Muscle of arm (tissue), 12 donors: ENCODE measurements around the gene PRR19. TPM values are rescaled to one million over a fixed set of nuclear protein-coding genes. Genes with fewer than 3 reads are reported as not detected.
A peak's percentile ranks its signal among the peaks of the same experiment; 100 is the strongest.

ENCODE experiments used
- DNase-seq: peaks from one replicate; pipeline ENCODE4 v3.0.0-alpha.2; 2013
- polyA plus RNA-seq, 12 donors: library from polyadenylated mRNA; unstranded; fragments of 120-200 nt; gene quantifications; one replicate each; pipeline ENCODE4 v1.2.1, GENCODE V29; 2013; ENCODE audit not compliant: insufficient read length in 12 of 12

The PRR19 gene
- polyA plus RNA-seq, 12 donors, result 0.34 to 1.8 (median 0.62) TPM; not detected in 2

DNA sequence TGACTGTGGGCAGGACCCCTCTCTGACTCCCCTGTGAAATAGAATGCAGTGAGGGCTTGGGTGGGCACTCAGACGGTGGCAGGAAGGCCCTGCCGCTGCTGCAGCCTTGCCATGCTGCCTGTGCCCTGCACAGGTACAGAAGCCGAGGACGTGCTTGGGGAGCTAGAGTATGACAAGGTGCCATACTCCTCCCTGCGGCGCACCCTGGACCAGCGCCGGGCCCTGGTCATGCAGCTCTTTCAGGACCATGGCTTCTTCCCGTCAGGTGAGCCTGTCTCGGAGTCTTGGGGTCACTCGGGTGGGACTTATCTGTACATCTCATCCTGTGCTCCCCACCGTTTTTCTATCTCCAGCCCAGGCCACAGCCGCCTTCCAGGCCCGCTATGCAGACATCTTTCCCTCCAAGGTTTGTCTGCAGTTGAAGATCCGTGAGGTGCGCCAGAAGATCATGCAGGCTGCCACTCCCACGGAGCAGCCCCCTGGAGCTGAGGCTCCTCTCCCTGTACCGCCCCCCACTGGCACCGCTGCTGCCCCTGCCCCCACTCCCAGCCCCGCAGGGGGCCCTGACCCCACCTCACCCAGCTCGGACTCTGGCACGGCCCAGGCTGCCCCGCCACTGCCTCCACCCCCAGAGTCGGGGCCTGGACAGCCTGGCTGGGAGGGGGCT, 7.3 kb upstream of the PRR19 start:
- no peak for DNase-seq

DNA sequence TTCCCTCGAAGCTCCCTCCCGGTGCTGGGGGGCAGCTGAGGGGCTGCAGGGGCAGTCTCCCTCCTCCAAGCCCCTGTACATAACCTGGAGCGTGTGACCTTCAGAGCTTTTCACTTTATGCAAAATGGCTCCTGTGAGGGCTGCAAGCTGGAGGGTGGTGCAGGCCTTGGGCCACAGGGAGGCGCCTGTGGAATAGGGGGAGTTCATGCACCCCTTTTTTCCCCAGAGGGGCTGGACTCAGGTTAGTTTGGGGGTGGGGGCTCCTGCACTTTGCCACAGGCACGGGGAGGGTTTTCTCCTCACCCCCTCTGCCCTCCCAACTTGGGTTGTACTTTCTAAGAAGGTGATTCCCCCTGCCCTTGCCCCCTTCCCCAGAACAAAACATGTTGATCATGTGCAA, 6.6 kb upstream of the PRR19 start:
- no peak for DNase-seq

DNA sequence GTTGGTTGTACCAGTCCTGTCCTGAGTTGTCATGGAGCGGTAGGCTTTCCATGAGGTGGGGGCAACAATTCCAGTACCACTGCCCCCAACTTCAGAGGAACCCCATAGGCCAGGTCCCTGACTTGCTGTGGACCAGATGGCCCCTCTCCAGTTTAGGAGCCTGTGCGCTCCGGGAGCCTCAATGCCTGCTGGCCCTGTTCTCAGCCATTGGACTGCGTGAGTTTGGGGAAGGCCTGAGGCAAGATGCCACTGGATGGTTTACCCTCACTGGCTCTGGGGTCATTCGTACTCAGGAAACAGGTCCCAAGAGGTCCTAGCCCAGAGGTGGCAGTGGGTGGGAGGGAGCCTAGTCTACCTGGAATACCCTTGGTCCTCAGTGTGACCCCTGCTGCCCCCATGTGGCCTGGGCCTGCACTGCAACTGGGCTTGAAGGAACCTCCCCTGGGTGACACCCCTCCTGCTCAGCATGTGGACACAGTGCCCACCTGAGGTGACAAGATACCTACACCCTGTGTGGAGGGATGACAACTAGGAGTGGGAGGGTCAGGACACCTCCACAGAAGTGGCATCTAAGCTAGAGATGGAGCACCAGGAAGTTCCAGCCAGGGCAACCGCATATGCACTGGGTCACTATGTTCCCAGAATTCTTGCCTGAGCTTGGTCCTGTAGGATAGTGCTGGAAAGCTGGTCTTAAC, 6.0 kb upstream of the PRR19 start:
- no peak for DNase-seq

DNA sequence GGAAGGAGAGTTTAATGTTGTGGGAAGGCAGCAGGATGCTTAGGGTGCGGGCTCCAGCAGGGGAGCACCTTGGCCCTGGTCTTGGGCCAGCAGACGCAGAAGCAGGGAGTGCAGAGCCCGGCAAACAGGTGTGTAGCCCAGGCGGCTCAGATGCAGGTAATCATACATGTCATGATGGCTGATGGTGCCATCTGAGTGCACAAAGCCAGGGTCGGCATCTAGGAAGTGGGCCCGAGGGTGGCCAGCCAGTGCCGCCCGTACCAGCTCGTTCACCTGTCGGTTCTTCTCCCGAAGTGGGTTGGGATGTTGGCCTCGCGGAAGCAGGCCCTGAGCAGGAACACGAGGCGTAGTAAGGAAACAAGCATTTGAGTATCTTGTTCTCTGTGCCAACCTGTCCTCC, 4.9 kb upstream of the PRR19 start:
- DNase-seq, result no peak

DNA sequence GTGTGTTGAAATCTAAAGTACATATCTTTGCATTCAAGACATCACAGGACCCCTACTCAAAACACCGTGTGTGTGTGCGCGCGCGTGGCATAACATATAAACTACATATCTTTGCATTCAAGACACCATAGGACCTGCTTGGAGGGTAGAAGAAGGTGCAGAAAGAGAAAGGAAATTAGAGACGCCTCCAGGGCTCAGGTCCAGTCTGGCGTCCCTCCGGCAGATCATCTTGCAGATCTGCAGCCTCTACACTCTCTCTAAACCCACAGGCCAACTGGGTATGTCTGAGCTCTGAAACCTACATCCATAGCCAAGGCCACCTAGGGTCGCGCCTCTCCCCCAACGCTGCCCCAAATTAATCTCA, 1.2 kb downstream of the PRR19 start:
- no peak for DNase-seq

DNA sequence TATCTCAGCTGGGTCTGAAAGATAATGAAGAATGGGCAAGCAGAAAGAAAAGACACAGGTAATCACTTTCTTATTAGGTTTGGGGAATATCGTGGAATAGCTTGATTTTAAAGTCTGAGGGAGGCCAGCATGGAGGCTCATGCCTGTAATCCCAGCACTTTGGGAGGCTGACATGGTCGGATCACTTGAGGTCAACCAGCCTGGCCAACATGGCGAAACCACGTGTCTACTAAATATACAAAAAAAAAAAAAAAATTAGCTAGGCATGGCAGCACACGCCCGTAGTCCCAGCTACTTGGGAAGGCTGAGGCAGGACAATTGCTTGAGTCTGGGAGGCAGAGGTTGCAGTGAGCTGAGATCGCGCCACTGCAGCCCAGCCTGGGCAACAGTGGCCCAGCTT, 1.9 kb downstream of the PRR19 start:
- DNase-seq, result no peak

DNA sequence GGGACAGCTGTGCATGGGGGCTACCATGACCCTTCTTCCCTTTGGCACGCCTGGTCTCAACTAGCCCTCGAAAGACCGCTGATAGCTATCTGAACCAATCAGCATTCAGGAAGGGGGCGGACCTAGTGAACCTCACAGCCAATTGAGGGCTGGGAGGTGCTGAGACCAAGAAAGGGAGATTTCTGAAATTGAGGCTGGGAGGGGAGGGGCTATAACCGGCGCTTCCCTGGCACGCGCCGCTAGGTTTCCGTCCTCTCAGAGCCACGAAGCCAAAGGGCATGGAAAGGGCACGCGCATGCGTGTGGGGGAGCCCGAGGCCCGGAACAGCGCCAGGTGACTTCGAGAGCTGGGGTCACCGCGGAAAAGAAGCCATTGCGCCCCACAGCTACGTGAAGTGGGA, 4.7 kb downstream of the PRR19 start:
- no peak for DNase-seq

DNA sequence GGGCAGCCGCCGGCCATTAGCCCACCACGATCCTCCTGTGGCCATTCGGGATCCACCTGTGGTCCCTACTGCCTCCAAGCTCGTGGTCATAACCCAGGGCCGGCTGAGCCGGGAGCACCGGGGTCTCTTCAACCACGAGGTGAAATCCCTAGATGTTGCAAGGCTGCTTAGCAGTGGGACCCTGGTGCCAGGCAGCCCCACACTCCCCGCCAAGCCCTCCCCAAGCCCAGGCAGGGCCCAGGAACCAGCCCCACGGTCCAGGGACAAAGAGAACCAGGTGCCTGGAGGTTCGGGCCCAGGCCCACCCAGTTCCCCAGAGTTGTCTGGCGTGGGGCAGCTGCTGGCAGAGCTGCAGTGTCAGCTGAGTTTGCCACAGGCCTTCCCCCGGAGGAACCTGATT, 7.8 kb downstream of the PRR19 start:
- DNase-seq, result no peak

DNA sequence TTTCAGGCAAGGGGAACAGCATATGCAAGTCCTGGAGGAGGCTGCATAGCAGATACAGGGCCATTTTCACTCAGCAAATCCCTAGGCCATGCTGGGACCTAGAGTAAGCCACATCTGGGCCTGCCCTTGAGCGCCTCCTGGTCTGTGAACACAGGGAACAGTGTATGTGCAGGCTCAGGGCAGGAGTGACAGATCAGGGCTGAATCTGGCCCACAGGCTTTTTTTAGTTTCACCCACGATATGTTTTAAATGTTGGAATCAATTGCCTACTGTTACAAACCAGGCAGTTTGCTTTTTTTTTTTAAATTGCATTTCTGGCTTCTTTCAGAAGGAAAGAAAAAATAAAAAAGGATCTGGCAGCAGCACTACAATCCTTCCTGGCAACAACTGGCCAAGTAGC, 9.7 kb downstream of the PRR19 start:
- DNase-seq, result no peak

DNA sequence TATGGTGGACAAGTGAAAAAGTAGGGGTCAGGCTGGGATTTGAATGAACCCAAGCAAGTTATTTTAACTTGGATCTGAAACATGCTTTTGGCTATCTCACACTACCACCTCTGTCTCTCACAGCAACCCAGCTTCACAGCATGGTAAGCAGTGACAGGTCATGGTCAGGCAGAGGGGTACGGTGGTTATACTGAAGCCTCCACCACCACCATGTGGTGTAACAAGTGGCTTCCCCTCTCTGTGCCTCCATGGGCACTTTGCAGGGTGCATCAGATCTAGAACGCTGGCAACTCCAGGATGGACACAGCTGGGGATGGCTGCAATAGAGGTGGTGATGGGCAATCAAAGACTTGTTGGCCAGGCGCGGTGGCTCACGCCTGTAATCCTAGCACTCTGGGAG, 10.4 kb downstream of the PRR19 start:
- no peak for DNase-seq

DNA sequence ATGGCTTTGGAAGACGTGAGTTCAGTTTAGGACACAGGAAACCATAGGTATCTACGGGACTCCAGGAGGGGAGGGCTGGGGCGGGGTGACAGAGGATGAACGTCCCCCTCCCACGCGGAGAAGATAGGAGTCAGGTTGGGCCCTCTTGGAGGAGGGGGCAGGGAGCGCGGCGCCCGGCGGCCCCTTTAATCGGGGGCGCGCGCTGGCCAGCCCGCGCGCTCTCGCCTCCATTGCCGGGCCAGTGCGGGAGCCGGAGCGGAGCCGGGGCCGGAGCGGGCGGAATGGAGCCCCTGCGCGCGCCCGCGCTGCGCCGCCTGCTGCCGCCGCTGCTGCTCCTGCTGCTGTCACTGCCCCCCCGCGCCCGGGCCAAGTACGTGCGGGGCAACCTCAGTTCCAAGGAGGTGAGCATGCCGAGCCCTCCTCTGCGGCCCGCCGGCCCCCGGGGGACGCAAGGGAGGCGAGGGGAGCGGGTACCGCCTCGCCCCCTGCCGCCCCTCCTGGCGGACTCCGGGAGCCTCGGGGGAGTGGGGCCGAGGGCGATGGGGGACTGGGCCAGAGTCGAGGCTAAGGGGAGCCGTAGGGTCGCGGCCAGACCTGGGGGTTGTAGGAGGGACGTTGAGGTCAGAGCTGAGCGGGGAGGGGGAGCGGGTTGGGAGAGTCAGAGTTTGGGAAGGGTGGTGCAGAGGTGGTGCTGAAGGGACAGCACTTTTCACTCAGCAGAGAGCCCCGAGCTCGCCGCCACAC, 11.3 kb downstream of the PRR19 start, which contains the start of gene TMEM145:
TMEM145 (plus strand) TSS at position 214 of the 744 bp plus-strand sequence; CDS start at position 282, 68 bp downstream.
- peak; percentile 47 for DNase-seq

DNA sequence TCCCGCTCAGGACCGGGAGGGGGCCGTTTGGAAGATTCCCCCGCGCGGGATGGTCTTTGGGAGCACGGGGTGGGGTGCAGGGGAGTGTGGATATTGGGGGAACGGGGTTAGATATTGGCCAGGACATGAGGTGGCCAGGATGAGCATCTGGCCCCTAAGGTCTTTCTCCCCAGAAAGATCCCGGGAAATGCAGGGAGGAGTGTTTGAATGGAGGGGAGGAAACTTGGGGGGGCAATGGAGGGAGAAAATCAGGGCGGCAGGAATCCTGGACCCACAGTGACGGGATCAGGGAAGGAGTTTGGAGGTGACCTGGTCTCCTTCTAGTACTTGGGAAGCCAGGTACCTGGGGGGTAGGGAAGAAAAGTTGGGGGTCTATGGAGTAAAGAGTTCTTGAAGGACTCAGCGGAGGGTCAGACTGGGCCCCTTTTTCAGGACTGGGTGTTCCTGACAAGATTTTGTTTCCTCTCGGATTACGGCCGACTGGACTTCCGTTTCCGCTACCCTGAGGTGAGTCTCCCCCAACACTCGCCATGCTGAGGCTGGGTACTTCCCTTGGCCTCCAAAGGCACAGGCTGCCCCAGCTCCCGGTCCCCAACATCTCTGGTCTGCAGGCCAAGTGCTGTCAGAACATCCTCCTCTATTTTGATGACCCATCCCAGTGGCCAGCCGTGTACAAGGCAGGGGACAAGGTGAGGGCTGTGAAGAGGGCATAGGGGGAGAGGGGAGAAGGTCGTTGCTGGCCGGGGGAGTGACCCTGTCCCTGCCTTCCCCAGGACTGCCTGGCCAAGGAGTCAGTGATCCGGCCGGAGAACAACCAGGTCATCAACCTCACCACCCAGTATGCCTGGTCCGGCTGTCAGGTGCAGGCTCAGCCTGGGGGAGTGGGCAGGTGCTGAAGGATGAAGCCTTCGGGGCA, 12.2 kb downstream of the PRR19 start:
- no peak for DNase-seq

DNA sequence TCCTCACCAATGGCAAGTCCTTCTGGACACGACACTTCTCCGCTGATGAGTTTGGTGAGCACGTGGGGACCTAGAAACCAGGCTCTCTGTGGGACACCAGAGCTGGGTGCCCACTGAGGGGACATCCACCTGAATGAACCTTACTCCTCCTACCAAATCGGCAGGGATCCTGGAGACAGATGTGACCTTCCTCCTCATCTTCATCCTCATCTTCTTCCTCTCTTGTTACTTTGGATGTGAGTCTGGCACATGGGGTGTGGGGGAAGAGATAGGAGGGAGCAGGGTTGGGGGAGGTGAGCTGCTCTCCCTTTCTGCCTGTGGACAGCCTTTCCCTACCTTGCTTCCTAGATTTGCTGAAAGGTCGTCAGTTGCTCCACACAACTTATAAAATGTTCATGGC, 13.1 kb downstream of the PRR19 start:
- no peak for DNase-seq

DNA sequence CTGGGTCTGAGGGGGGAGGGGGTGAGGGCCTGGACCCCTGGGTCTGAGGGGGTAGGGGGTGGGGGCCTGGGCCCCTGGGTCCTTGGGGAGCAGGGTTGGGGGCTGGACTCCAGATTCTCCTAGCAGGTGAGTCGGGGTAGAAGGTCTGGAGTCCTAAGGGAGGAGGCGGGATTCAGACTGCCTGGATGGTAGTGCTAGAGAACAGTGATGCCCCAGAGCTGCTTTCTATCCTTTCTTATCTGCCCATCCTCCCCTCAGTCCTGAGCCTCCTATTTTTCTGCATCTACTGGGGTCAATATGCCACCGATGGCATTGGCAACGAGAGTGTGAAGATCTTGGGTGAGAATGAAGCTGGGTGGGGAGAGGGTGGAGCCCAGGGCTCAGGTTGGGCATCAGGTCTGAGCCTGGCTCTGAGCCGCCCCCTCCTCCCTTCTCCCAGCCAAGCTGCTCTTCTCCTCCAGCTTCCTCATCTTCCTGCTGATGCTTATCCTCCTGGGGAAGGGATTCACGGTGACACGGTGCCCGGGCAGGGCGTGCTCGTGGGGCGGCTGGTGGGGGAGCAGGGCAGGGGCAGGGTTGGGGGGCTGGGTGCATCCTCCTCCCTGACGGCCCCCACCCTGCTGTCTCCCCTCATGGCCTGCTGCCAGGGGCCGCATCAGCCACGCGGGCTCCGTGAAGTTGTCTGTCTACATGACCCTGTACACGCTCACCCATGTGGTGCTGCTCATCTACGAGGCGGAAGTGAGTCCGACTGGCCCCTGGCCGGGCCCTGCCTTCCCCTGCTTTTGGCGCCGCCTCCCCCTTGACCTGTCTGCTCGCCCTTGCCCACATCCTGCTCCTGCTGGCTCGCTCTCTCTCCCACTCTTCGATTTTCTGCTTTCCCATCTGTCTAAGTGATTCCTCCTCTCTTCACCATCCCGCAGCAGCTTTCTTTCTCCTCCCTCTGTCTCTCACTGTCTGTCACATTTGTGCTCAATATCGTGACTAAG, 14.6 kb downstream of the PRR19 start:
- DNase-seq, result no peak

DNA sequence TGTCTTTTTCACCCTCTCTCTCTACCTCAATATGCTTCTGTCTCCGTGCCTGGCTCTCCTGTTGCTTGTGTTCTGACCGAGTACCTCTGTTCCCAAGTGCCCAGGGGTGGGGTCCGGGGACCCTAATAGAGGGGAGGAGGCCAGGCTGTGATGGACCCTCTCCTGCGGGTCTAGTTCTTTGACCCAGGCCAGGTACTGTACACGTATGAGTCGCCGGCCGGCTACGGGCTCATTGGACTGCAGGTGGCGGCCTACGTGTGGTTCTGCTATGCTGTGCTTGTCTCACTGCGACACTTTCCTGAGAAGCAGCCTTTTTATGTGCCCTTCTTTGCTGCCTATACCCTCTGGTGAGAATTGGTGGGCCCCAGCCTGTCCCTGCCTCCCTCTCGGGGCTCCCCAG, 15.6 kb downstream of the PRR19 start:
- no peak for DNase-seq

DNA sequence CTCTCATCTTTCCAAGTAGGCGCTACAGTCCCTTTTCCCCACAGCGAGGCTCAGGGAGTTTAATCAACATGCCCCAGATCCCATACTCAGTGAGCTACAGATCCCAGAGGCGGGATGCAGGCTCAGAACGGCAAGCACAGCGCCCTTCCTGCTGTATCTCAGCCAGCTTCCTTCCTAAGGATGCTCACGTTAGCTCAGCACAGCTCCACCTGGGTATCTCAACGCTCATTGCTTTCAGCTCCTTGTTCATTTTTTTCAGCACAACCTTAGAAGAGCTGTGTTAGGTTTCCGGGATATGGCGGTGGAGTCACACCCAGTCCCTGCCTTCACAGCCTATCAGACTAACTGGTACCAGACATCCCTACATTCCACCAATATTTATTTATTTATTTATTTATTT, 20.4 kb downstream of the PRR19 start:
- DNase-seq, result no peak

DNA sequence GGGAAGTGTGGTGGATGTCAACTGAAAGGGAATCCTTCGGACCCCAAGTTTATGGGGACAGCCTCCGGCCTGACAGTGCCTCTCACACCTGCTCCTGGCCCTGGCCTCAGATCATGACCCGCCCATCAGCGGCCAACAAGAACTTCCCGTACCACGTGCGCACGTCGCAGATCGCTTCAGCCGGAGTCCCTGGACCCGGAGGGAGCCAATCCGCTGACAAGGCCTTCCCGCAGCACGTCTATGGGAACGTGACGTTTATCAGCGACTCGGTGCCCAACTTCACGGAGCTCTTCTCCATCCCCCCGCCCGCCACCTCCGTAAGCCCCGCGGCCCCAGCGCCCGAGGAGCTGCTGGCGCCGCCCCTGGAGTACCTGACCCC, 21.5 kb downstream of the PRR19 start:
- no peak for DNase-seq

DNA sequence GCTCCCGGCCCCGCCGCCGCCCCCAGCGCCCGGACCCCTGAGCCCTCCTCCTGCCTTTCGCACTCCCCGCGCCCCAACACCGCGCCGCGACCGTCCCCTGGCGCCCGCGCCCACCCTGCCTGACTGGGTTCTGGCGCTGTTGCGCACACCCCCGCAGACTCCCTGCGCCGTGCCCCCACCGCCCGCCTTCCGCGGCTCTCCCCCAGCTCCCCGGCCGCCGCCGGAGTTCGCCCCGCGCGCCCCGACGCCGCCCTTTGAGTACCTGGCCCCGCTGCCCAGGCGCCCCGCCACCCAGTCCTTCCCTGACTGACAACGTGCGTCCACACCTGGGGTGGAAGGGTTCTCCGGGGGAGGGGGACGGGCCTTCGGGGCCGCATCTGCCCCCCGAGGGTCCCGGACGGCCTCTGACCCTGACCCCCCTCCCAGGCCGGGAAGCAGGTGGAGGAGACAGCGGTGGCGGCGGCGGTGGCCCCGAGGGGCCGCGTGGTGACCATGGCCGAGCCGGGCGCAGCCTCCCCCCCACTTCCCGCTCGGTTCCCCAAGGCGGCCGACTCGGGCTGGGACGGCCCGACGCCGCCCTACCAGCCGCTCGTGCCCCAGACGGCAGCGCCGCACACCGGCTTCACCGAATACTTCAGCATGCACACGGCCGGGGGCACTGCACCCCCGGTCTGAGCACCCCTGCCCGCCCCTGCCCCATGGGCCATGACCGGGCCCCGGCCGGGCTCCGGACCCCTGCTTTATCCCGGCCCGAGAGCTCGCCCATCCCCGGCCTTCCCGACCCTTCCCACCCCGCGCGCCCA, 22.1 kb downstream of the PRR19 start:
- no peak for DNase-seq

DNA sequence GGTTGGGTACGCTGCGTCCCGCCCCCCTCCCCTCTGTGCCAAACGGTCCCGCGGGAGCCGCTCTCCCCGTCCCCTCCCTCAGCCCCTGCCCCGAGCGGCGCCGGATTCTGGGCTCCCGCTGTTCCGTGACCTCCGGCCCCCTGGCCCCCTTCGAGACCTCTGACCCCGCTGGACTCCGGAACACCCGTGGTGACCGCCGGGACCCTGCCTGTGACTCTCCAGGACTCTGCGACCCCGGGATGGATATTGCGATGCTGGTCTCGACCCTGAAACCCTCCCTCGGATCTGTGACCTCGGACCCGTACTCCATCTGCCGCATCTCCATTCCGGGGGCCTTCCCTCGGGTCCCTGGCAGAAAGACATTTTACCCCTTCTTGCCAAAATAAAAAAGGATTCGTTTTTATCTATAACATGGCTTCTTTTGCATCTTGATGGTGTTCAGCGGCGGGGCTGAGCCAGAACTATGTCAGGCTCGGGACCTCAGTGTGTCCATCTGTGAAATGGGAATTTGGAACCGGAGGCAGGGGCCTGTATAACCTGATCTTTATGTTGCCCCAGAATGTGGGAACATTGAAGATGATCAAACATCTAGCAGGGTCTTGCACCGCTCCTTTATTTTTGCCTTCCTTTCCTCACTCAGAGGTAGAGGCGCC, 22.8 kb downstream of the PRR19 start:
- DNase-seq, result no peak
